Measurements from ENCODE around the gene ACTL7A. TPM values are rescaled to one million over a fixed set of nuclear protein-coding genes. Genes with fewer than 3 reads are reported as not detected.
"Not testable (repeated sequence)": the region's sequence is repeated elsewhere in the genome, so short reads cannot be mapped to it uniquely, and the experiment has no call there.

ACTL7A gene
- total and polyA plus RNA-seq, 5 donors, result not detected

DNA sequence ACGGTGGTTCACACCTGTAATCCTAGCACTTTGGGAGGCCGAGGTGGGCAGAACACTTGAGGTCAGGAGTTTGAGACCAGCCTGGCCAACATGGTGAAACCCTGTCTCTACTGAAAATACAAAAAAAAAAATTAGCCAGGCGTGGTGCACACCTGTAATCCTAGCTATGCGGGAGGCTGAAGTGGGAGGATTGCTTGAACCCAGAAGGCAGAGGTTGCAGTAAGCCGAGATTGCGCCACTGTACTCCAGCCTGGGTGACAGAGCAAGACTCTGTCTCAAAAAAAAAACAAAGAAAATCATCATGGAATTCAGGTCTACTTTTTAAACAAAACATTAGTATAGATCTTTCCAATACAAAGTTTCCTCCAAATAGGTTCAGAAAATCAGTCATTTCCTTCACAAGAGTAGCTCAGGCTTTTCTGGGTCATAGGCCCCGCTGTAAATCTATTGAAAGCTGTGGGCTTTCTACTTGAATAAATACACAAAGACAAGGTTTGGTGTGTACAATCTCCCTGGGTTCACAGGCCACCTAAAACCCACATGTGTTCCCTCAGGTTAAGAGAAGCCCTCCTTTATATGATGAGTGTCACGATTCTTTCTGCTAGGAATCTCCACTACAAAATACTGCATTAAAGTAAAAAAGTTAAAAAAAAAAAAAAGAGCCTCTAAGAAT, 37.1 kb downstream of the ACTL7A start:
- intact Hi-C loops (cut with DNase I), result loop anchor here in 1 of 4 donors (10.0 kb wide), 1 partner anchor 426 kb away; the partner anchor contains the start of gene EPB41L4B
- H3K4me1 ChIP-seq (ENCODE audit: control insufficient read depth, insufficient read depth, low read length); H3K27me3 ChIP-seq (ENCODE audit: control insufficient read depth, insufficient read depth); ATAC-seq; H3K27ac ChIP-seq (ENCODE audit: low read length); H3K9me3 ChIP-seq (ENCODE audit: control insufficient read depth, low read length); H3K4me3 ChIP-seq (ENCODE audit: low read length); DNase-seq: not testable (repeated sequence)
- 95% methylated on average over 8 of the region's 8 CpGs for WGBS

DNA sequence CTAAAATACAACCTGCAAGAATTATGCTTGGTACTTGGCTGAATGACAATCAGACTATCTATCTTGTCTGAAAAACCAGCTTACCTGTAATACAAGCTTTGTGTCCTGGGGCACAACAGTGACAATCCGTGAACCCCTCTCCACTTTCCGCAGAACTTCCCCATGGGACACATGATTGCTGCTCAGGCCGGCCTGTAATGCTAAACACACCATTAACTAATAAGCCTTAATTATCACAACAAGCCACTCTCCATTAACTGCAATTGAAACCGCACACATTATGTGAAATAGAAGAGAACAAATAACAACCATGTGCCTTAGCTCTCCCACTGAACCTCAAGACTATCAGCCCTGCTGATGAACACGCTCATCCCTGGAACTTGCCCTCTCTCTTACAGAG, 38.1 kb downstream of the ACTL7A start:
- Histone ChIP-seq H3K27ac (ENCODE audit: low read length) (no peak overlapping the region), H3K4me3 (ENCODE audit: low read length) (no peak overlapping the region), H3K27me3 (ENCODE audit: control insufficient read depth, insufficient read depth) (no peaks in the 10 kb centered on the region), H3K9me3 (ENCODE audit: control insufficient read depth, low read length) (no peaks in the 10 kb centered on the region), H3K4me1 (ENCODE audit: control insufficient read depth, insufficient read depth, low read length) (no peaks in the 10 kb centered on the region)
- WGBS, result 93% methylated on average over 5 of the region's 5 CpGs
- intact Hi-C loops (cut with DNase I), result no loop called here
- no peak for DNase-seq
- no peak for ATAC-seq

DNA sequence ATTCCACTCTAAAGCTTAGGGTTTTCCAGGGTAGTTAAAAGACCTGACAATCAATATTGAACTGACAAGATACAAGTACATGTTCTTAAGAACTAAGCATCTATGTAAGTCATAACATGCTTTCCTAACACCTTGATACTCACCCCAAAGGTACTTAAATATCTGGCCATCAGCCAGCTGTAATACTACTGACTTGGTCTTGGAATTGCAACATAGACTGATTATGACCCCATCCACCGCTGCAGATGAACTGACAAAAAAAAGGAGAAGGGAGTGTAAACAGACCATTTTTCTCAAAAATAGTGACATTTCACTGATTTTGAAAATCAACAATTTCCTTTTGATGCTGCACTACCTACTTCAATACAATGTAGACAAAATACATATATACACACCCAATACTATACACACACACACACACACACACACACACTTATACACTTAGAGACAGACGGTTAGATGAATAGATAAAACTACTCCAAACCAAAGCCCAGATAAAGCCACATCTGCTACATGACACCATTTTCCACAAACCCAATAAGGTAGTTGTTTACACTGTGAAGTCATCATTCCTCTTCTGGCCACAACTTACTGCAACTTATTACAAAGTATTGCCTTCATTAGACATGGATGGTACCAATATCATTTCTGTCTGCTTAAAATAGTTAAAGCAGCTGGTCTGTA, 41.5 kb downstream of the ACTL7A start:
- no peak for ATAC-seq
- intact Hi-C loops (cut with DNase I), result no loop called here
- WGBS, result 85% methylated on average over 2 of the region's 2 CpGs

DNA sequence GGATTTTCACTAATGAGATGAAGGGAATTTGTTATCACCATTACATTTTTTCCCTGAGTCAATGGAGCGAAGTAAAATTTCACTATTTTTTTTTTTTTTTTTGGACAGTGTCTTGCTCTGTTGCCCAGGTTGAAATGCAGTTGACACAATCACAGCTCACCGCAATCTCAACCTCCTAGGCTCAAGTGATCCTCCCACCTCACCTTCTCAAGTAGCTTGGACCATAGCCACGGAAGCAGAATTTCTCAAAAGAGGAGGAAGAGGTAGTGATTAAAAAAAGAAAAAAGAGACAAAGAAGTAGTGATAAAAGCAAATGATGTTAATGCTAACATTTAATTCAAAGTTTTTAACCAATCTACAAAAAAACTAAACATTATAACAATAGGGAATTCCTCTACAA, 42.1 kb downstream of the ACTL7A start:
- DNase-seq, result no peak
- WGBS, result 89% methylated on average over 3 of the region's 3 CpGs
- no peak overlapping the region for H3K27ac ChIP-seq (ENCODE audit: low read length)
- H3K9me3 ChIP-seq (ENCODE audit: control insufficient read depth, low read length), result no peaks in the 10 kb centered on the region
- ATAC-seq, result no peak
- H3K4me1 ChIP-seq (ENCODE audit: control insufficient read depth, insufficient read depth, low read length), result no peaks in the 10 kb centered on the region
- intact Hi-C loops (cut with DNase I), result no loop called here
- no peak overlapping the region for H3K4me3 ChIP-seq (ENCODE audit: low read length)
- no peaks in the 10 kb centered on the region for H3K27me3 ChIP-seq (ENCODE audit: control insufficient read depth, insufficient read depth)

More for the DNA sequence above, 41.5 kb downstream of the ACTL7A start:
- H3K27me3 ChIP-seq (ENCODE audit: control insufficient read depth, insufficient read depth), result no peaks in the 10 kb centered on the region
- no peaks in the 10 kb centered on the region for H3K9me3 ChIP-seq (ENCODE audit: control insufficient read depth, low read length)
- no peak overlapping the region for H3K4me3 ChIP-seq (ENCODE audit: low read length)
- no peak overlapping the region for H3K27ac ChIP-seq (ENCODE audit: low read length)
- no peaks in the 10 kb centered on the region for H3K4me1 ChIP-seq (ENCODE audit: control insufficient read depth, insufficient read depth, low read length)
- no peak for DNase-seq

DNA sequence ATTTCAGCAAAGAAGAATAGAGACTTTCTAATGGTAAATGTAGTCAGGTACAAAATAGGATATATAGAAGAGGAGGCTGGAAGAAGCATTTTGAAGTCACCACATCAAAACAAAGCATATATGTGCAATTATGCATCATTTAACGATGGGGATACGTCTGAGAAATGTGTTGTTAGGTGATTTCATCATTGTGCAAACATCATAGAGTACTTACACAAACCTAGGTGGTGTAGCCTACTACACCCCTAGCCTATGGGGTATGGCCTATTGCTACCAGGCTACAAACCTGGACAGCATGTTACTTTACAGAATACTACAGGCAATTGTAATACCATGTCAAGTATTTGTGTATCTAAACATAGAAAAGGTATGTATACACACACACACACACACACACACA, 43.4 kb downstream of the ACTL7A start:
- 91% methylated on average over 2 of the region's 2 CpGs for WGBS

DNA sequence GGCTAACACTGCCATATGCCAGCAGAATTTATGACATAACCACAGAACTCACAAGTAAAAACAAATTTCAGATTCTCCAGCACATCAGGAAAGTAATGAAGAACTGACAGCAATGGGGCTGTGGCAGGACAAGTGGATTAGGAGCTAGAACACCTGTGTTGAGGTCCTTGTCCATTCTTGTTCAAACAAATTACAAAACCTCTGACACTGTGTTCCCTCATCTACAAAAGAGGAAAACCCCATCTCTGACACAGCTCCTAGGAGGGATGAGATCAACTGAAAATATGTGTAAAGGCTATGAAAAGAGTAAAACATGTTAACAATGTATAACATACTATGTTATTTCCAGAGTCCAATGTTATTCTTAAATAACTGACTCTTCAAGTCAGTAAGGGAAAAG, 48.3 kb downstream of the ACTL7A start:
- no peak for ATAC-seq

More for the DNA sequence above, 43.4 kb downstream of the ACTL7A start:
- DNase-seq (no peak), ATAC-seq (no peak)
- H3K4me3 ChIP-seq (ENCODE audit: low read length), result no peak overlapping the region
- H3K27ac ChIP-seq (ENCODE audit: low read length), result no peak overlapping the region
- intact Hi-C loops (cut with DNase I), result no loop called here
- no peaks in the 10 kb centered on the region for H3K27me3 ChIP-seq (ENCODE audit: control insufficient read depth, insufficient read depth)
- no peaks in the 10 kb centered on the region for H3K9me3 ChIP-seq (ENCODE audit: control insufficient read depth, low read length)
- H3K4me1 ChIP-seq (ENCODE audit: control insufficient read depth, insufficient read depth, low read length), result no peaks in the 10 kb centered on the region

DNA sequence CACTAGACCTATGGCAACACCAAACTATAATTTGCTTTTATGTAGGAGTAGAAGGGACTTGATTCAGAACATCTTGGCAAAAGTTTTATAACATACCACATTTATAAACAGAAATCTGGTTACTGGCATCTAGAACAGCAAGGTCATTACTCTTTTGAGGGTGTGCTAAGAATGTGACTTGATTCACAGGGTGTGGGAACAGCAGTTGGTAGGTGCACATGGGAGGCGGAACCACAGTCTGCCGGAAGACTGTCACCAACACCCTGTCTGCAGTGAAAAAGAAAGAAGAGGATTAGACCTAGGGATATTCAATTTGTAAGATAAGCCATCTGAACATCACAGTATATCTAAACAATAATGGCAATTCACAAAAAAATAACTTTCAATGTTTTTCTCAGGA, 48.8 kb downstream of the ACTL7A start:
- Histone ChIP-seq H3K4me3 (ENCODE audit: low read length) (no peak overlapping the region), H3K27ac (ENCODE audit: low read length) (no peak overlapping the region), H3K4me1 (ENCODE audit: control insufficient read depth, insufficient read depth, low read length) (no peaks in the 10 kb centered on the region), H3K9me3 (ENCODE audit: control insufficient read depth, low read length) (no peaks in the 10 kb centered on the region), H3K27me3 (ENCODE audit: control insufficient read depth, insufficient read depth) (no peaks in the 10 kb centered on the region)
- DNase-seq (no peak), ATAC-seq (no peak)
- intact Hi-C loops (cut with DNase I), result no loop called here
- 94% methylated on average over 2 of the region's 2 CpGs for WGBS

More for the DNA sequence above, 48.3 kb downstream of the ACTL7A start:
- H3K9me3 ChIP-seq (ENCODE audit: control insufficient read depth, low read length), result no peaks in the 10 kb centered on the region
- DNase-seq, result no peak
- H3K4me1 ChIP-seq (ENCODE audit: control insufficient read depth, insufficient read depth, low read length), result no peaks in the 10 kb centered on the region
- intact Hi-C loops (cut with DNase I), result no loop called here
- no peaks in the 10 kb centered on the region for H3K27me3 ChIP-seq (ENCODE audit: control insufficient read depth, insufficient read depth)
- no peak overlapping the region for H3K4me3 ChIP-seq (ENCODE audit: low read length)
- H3K27ac ChIP-seq (ENCODE audit: low read length), result no peak overlapping the region

DNA sequence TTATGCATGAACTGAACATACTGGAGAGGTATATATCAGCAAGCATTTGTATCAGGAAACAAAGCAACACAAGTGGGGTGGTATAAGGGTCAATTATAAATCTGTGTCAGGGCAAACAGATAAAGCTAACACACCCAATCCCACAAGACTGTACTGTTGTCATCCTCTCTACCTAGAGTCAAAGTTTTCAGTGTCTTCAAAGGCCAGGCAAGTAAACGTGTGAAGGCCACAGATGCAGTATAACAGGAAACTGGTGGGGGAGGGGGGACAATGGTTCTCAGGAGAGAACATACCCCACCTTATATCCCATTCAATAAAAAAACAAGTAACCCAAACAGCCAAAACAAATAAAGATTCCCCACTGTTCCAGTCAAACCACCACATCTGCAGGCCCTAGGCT, 49.8 kb downstream of the ACTL7A start:
- no peaks in the 10 kb centered on the region for H3K27me3 ChIP-seq (ENCODE audit: control insufficient read depth, insufficient read depth)
- no peak overlapping the region for H3K4me3 ChIP-seq (ENCODE audit: low read length)
- intact Hi-C loops (cut with DNase I), result no loop called here
- H3K9me3 ChIP-seq (ENCODE audit: control insufficient read depth, low read length), result no peaks in the 10 kb centered on the region
- DNase-seq (no peak), ATAC-seq (no peak)
- no peaks in the 10 kb centered on the region for H3K4me1 ChIP-seq (ENCODE audit: control insufficient read depth, insufficient read depth, low read length)
- WGBS, result 32% methylated on average over 1 of the region's 1 CpG
- no peak overlapping the region for H3K27ac ChIP-seq (ENCODE audit: low read length)

Other genes starting within 250 kb of the ACTL7A start
- not detected for gene ACTL7B, start 6.3 kb upstream of the ACTL7A start, total RNA-seq
- gene ACTL7B, start 6.3 kb upstream of the ACTL7A start, polyA plus RNA-seq, result not detected
- gene ELP1, start 71.9 kb downstream of the ACTL7A start, total RNA-seq, result 10 to 100 TPM; 20.5 to 24.1 (median 22.0) TPM
- gene ELP1, start 71.9 kb downstream of the ACTL7A start, polyA plus RNA-seq, result 12.8 TPM
- 10 to 100 TPM in 2 of 4 donors, 1 to 10 TPM in 2; 5.6 to 12.9 (median 10.0) TPM for gene ABITRAM, start 72.1 kb downstream of the ACTL7A start, total RNA-seq
- 12.7 TPM for gene ABITRAM, start 72.1 kb downstream of the ACTL7A start, polyA plus RNA-seq
- gene CTNNAL1, start 151.2 kb downstream of the ACTL7A start, total RNA-seq, result 10 to 100 TPM; 61.1 to 99.9 (median 96.9) TPM
- 105 TPM for gene CTNNAL1, start 151.2 kb downstream of the ACTL7A start, polyA plus RNA-seq

Measured in right cardiac atrium (tissue), 5 donors.